WTC11 (cell line): Measurements from ENCODE around the gene GGN. TPM values are rescaled to one million over a fixed set of nuclear protein-coding genes. Genes with fewer than 3 reads are reported as not detected.

Source experiments
- ATAC-seq: fragments of 200-7000 bp; cut with Tn5 transposase; 2 replicates; pipeline ENCODE4 v1.10.0; 2021; ENCODE audit warnings: mild to moderate bottlenecking, moderate library complexity
- CTCF ChIA-PET: fragments of 300-600 bp; sonication (Branson Sonifier 250); formaldehyde crosslinking; loops from one replicate; lab custom pipeline; 2021; ENCODE audit warnings: antibody characterized with exemption; lab: Charles Lee
- POLR2A ChIA-PET: fragments of 350-600 bp; sonication (Branson Sonifier 250); formaldehyde crosslinking; loops from one replicate; lab custom pipeline; 2021; ENCODE audit warnings: antibody characterized with exemption; lab: Charles Lee
- DNase-seq: peaks from one replicate; pipeline ENCODE4 v3.0.0; 2021; ENCODE audit warnings: low spot score
- H3K27ac Mint-ChIP-seq: 2 replicates; pipeline ENCODE4 v1.8.0; 2021; ENCODE audit warnings: mixed read lengths
- H3K27me3 Mint-ChIP-seq: 2 replicates; pipeline ENCODE4 v1.8.0; 2021; ENCODE audit warnings: low read depth, mild to moderate bottlenecking, moderate library complexity, mixed read lengths
- H3K36me3 Mint-ChIP-seq: 2 replicates; pipeline ENCODE4 v1.8.0; 2021; ENCODE audit warnings: mixed read lengths
- H3K4me1 Mint-ChIP-seq: 2 replicates; pipeline ENCODE4 v1.8.0; 2022; ENCODE audit warnings: mixed read lengths
- H3K4me3 Mint-ChIP-seq: 2 replicates; pipeline ENCODE4 v1.8.0; 2021; ENCODE audit warnings: mild to moderate bottlenecking, moderate library complexity, mixed read lengths
- H3K9me3 Mint-ChIP-seq: 2 replicates; pipeline ENCODE4 v1.8.0; 2021; ENCODE audit warnings: mixed read lengths
- ERG ChIP-seq: fragments of 250-450 bp; sonication (Bioruptor Pico); IDR thresholded peaks from 2 replicates; pipeline ENCODE4 v1.8.0; 2021; ENCODE audit warnings: mild to moderate bottlenecking
- FOXK1 ChIP-seq: sonication (generic); formaldehyde crosslinking; IDR thresholded peaks from 2 replicates; pipeline ENCODE4 v1.8.0; 2022; ENCODE audit warnings: mild to moderate bottlenecking, moderate library complexity, missing genetic modification reagents
- FOXP4 ChIP-seq: sonication (generic); formaldehyde crosslinking; IDR thresholded peaks from 2 replicates; pipeline ENCODE4 v1.8.0; 2022; ENCODE audit warnings: mild to moderate bottlenecking, missing genetic modification reagents
- IRF1 ChIP-seq: sonication (generic); formaldehyde crosslinking; IDR thresholded peaks from 2 replicates; pipeline ENCODE4 v1.8.0; 2023; ENCODE audit warnings: missing genetic modification reagents
- JUN ChIP-seq: sonication (generic); formaldehyde crosslinking; IDR thresholded peaks from 2 replicates; pipeline ENCODE4 v1.8.0; 2023; ENCODE audit warnings: mild to moderate bottlenecking, missing genetic modification reagents
- NR1H2 ChIP-seq: sonication (generic); formaldehyde crosslinking; IDR thresholded peaks from 2 replicates; pipeline ENCODE4 v1.9.0; 2021; ENCODE audit warnings: mild to moderate bottlenecking, moderate library complexity, missing genetic modification reagents
- PREB ChIP-seq: sonication (generic); formaldehyde crosslinking; IDR thresholded peaks from 2 replicates; pipeline ENCODE4 v1.8.1; 2022; ENCODE audit warnings: mild to moderate bottlenecking, missing genetic modification reagents, moderate library complexity, borderline replicate concordance
- PRRX2 ChIP-seq: fragments of 250-450 bp; sonication (Bioruptor Pico); IDR thresholded peaks from 2 replicates; pipeline ENCODE4 v1.8.0; 2021; ENCODE audit warnings: mild to moderate bottlenecking
- RELA ChIP-seq: sonication (generic); formaldehyde crosslinking; IDR thresholded peaks from 2 replicates; pipeline ENCODE4 v1.8.1; 2022; ENCODE audit warnings: missing genetic modification reagents, mild to moderate bottlenecking, borderline replicate concordance
- SP1 ChIP-seq: sonication (generic); formaldehyde crosslinking; conservative IDR thresholded peaks from 2 replicates; pipeline ENCODE4 v1.8.1; 2022; ENCODE audit warnings: missing genetic modification reagents
- TCF7 ChIP-seq: sonication (generic); formaldehyde crosslinking; IDR thresholded peaks from 2 replicates; pipeline ENCODE4 v1.8.0; 2022; ENCODE audit warnings: mild to moderate bottlenecking, low read depth, missing genetic modification reagents, moderate library complexity
- TP53 ChIP-seq: sonication (generic); formaldehyde crosslinking; IDR thresholded peaks from 2 replicates; pipeline ENCODE4 v1.8.1; 2023; ENCODE audit warnings: mild to moderate bottlenecking, missing genetic modification reagents
- USF2 ChIP-seq: sonication (generic); formaldehyde crosslinking; IDR thresholded peaks from 2 replicates; pipeline ENCODE4 v1.8.1; 2023; ENCODE audit warnings: mild to moderate bottlenecking, missing genetic modification reagents, moderate library complexity
- ZMAT4 ChIP-seq: fragments of 250-450 bp; sonication (Bioruptor Pico); IDR thresholded peaks from 2 replicates; pipeline ENCODE4 v1.9.0; 2021; ENCODE audit warnings: mild to moderate bottlenecking
- ZNF317 ChIP-seq: sonication (generic); formaldehyde crosslinking; IDR thresholded peaks from 2 replicates; pipeline ENCODE4 v1.8.1; 2023; ENCODE audit warnings: low read depth, mild to moderate bottlenecking, moderate library complexity, missing genetic modification reagents, borderline replicate concordance
- ZNF423 ChIP-seq: fragments of 250-450 bp; sonication (Bioruptor Pico); IDR thresholded peaks from 2 replicates; pipeline ENCODE4 v2.1.2; 2022; ENCODE audit warnings: mild to moderate bottlenecking, moderate library complexity
- ZNF671 ChIP-seq: fragments of 250-450 bp; sonication (Bioruptor Pico); IDR thresholded peaks from 2 replicates; pipeline ENCODE4 v1.8.0; 2021; ENCODE audit warnings: mild to moderate bottlenecking
- total RNA-seq: library from RNA; stranded (reverse); gene quantifications from 3 replicates; pipeline ENCODE4 v1.2.3, GENCODE V29; 2021
- TF ChIP-seq, protein P1 (sequence below): fragments of 250-450 bp; sonication (Bioruptor Pico); conservative IDR thresholded peaks from 2 replicates; pipeline ENCODE4 v1.9.0; 2021; ENCODE audit warnings: mild to moderate bottlenecking

GGN gene
- total RNA-seq, 1 experiment from 2014 or later: 2.4 TPM

- peak within 1 kb of the TSS; percentile 45 for H3K4me3 Mint-ChIP-seq
- POLR2A ChIA-PET: interaction anchor here (0.9 kb wide), 1 partner anchor 8 kb away, joined by 3 read pairs; no protein-coding TSS in a partner anchor
- peak; percentile 45 for DNase-seq
These were observed 38.1 kb upstream of the GGN start, which contains the start of gene RASGRP4 for GRCh38 chr19:38425810-38426466. TSS of gene RASGRP4 (minus strand) at chr19:38426219. CDS start at chr19:38426091, 128 bp downstream.

DNA sequence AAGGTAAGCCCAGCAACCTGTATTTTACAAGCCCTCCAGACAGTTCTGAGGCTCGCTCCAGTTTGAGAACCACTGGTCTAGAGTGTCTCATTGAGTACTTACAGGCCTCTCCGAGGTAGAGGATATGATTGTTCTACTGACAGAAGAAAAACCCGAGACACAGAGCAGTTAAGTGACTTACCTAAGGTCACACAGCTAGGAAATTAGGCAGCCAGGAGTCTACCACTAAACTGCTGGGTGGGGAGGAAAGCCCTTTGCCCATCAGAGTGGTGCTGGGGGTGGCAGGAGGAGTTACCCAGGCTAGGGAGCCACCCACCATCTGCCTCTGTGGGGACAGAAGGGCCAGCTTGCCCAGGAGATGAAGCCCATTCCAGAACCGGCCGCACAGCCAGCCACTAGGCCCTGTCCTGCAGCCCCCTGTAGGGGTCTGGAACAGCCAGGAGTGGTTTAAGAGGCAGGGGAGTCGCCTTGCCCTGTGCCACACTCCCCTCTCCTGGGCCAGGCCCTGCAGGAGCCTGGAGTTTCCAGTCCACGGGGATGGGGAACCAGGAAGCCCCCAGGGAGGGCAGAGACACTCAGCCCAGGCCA, 37.5 kb upstream of the GGN start:
- Mint-ChIP-seq H3K4me1 (peaks cover 19% of the 10 kb centered on the region), H3K27ac (no peak overlapping the region), H3K27me3 (no peaks in the 10 kb centered on the region; the same call in 1 of the 2 replicates), H3K36me3 (no peaks in the 10 kb centered on the region), H3K4me3 (no peak overlapping the region), H3K9me3 (no peaks in the 10 kb centered on the region)
- ChIA-PET CTCF (interaction anchor here (0.6 to 4.3 kb wide), 6 partner anchors 10 to 200 kb away, joined by 3 to 49 read pairs (median 8); partner anchors contain the start of gene FAM98C), POLR2A (interaction anchor here (0.9 kb wide), 1 partner anchor 9 kb away, joined by 3 read pairs; no protein-coding TSS in a partner anchor)
- DNase-seq (no peak), ATAC-seq (peak; percentile 51)
- TF ChIP-seq JUN (no peak), USF2 (CRISPR knock-in tag) (no peak), FOXP4 (CRISPR knock-in tag) (no peak), NR1H2 (CRISPR knock-in tag) (no peak), TCF7 (CRISPR knock-in tag) (no peak), ERG (no peak), RELA (CRISPR knock-in tag) (no peak), IRF1 (CRISPR knock-in tag) (no peak)
- TF ChIP-seq, protein P1, sequence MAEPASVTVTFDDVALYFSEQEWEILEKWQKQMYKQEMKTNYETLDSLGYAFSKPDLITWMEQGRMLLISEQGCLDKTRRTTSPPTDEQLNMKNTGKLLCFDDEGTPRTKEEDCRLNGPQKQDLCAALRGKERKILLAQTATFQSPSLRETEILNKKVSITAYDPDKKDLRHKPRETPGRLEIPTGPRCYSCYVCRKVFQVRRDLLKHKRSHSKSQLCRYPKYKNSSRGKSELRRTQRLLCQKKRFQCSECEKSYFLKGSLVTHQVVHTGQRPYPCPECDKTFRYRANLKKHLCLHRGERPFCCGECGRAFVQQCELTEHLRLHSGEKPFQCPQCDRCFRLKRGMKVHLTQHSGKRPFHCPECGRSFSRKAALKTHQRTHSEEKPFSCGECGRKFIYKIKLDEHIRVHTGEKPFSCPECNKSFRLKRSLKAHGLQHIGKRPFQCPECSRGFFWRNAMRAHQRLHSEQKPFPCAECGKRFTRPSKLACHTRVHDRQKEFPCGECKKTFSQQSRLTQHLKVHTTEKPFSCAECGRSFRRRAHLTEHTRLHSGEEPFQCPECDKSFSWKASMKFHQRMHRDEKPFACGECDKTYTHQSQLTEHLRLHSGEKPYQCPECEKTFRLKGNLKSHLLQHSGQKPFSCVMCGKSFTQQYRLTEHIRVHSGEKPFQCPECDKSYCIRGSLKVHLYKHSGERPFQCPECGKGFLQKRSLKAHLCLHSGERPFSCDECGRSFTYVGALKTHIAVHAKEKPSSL (CRISPR knock-in tag): no peak

More at GRCh38 chr19:38425810-38426466, 38.1 kb upstream of the GGN start, which contains the start of gene RASGRP4:
- Mint-ChIP-seq H3K27ac (0 out of 2 replicates have a peak within 1 kb of the TSS, but pooled peaks have one; percentile 53), H3K27me3 (no peaks in the 10 kb centered on the region), H3K9me3 (no peaks in the 10 kb centered on the region), H3K36me3 (no peaks in the 10 kb centered on the region), H3K4me1 (peaks cover 25% of the 10 kb centered on the region)
- TF ChIP-seq TP53 (CRISPR knock-in tag) (no peak), ZNF423 (CRISPR knock-in tag) (peak; percentile 43; the same call in 1 of the 2 replicates)
- CTCF ChIA-PET: interaction anchor here (0.6 to 4.3 kb wide), 8 partner anchors 9 to 267 kb away, joined by 3 to 49 read pairs (median 6); partner anchors contain the start of gene FAM98C
- ATAC-seq: peak; percentile 79

DNA sequence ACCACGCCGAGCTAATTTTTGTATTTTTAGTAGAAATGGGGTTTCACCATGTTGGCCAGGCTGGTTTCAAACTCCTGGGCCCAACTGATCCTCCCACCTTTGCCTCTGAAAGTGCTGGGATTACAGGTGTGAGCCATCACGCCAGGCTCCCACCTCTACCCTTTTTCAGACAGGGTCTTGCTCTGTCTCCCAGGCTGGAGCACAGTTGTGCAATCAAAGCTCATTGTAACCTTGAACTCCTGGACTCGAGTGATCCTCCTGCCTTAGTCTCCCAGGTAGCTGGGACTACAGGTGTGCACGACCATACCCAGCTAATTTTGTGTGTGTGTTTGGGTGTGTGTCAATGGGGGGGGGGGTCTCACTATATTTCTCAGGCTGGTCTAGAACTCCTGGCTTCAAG, 36.4 kb upstream of the GGN start:
- H3K27ac Mint-ChIP-seq: no peak overlapping the region
- DNase-seq (no peak), ATAC-seq (no peak)
- peaks cover 16% of the 10 kb centered on the region for H3K4me1 Mint-ChIP-seq
- H3K4me3 Mint-ChIP-seq: no peak overlapping the region
- no peaks in the 10 kb centered on the region for H3K36me3 Mint-ChIP-seq
- CTCF ChIA-PET: interaction anchor here (0.7 to 4.3 kb wide), 2 partner anchors 15 to 21 kb away, joined by 3 to 49 read pairs; partner anchors contain the start of gene FAM98C
- peaks cover 8% of the 10 kb centered on the region for H3K27me3 Mint-ChIP-seq
- H3K9me3 Mint-ChIP-seq: no peaks in the 10 kb centered on the region
- POLR2A ChIA-PET: no interaction called here
- TF ChIP-seq PRRX2: no peak
- TF ChIP-seq FOXK1 (CRISPR knock-in tag): no peak
- no peak for TF ChIP-seq JUN
- no peak for TF ChIP-seq ZMAT4 (CRISPR knock-in tag)
- TF ChIP-seq ZNF317: no peak
- no peak for TF ChIP-seq ZNF671 (CRISPR knock-in tag)
- TF ChIP-seq PREB: no peak
- TF ChIP-seq ZNF423 (CRISPR knock-in tag): no peak
- TF ChIP-seq SP1 (CRISPR knock-in tag): no peak
